ENCODE measurements around the gene MYBBP1A. TPM values are rescaled to one million over a fixed set of nuclear protein-coding genes. Genes with fewer than 3 reads are reported as not detected.

The MYBBP1A gene
- total and polyA plus RNA-seq, 9 of the 15 experiments (the other 6 are each of a cell fraction or from before 2014, with no cell fraction given): 2.0 to 114 (median 47.2) TPM

GRCh38 chr17:4533523-4534504, 21.4 kb downstream of the MYBBP1A start:
- POLR2A ChIA-PET: no interaction called here
- DNase-seq (ENCODE audit: extremely low read depth in 1 of 4, low spot score in 3 of 4): peak in 1 of 4 experiments; percentile 29

More at GRCh38 chr17:4533523-4534504, 21.4 kb downstream of the MYBBP1A start:
- 9% methylated on average over 13 of the region's 23 CpGs for WGBS (ENCODE audit: insufficient coverage, low coverage, missing lambda C conversion rate)
- H3K9me1 ChIP-seq (ENCODE audit: control insufficient read depth, insufficient read depth, low read length): no peaks in the 10 kb centered on the region
- ATAC-seq (no peak), FAIRE-seq (no peak)
- intact Hi-C loops (cut with micrococcal nuclease): no loop called here
- H3K27me3 ChIP-seq (ENCODE audit: control insufficient read depth in 2 of 2, insufficient read depth in 2 of 2, low read length in 2 of 2): peaks cover 0 to 11% of the 10 kb centered on the region in 2 experiments; a peak in 3 of 5 replicates
- peaks cover 0 to 58% of the 10 kb centered on the region in 2 experiments; a peak in 3 of 5 replicates for H3K4me1 ChIP-seq (replicated peaks in 1 of 2; ENCODE audit: control insufficient read depth in 2 of 2, insufficient read depth in 2 of 2, low read length in 2 of 2)
- CTCF ChIA-PET (ENCODE audit: low intra/inter-chr PET ratio): no interaction called here
- H3K27ac ChIP-seq (ENCODE audit: extremely low read depth, low read depth, low read length): no peak overlapping the region
- in situ Hi-C loops (cut with MboI): no loop called here
- H3K9ac ChIP-seq (ENCODE audit: insufficient read depth in 1 of 2, low read depth in 2 of 2, low read length in 2 of 2): no peak overlapping the region; a peak in 1 of 4 replicates
- BruUV-seq (replicated peaks): no TSS peak
- no peaks in the 10 kb centered on the region for H3K9me3 ChIP-seq (replicated peaks; ENCODE audit: control insufficient read depth, insufficient read depth, low read depth, low read length)
- no peak overlapping the region for H3K4me2 ChIP-seq (ENCODE audit: insufficient read depth, low read length)
- H3K36me3 ChIP-seq (ENCODE audit: control insufficient read depth, insufficient read depth, low read length): peaks cover 18% of the 10 kb centered on the region; the same call in 1 of the 3 replicates
- H3K79me2 ChIP-seq (ENCODE audit: control insufficient read depth, insufficient read depth, low read length): no peaks in the 10 kb centered on the region
- H2AFZ ChIP-seq (ENCODE audit: low read depth, low read length): no peak overlapping the region
- peak; percentile 13 for TF ChIP-seq POLR2G (IDR thresholded peaks at IDR 0.05; ENCODE audit: low read depth, low read length)
- TF ChIP-seq ZNF263 (CRISPR knock-in tag; IDR thresholded peaks at IDR 0.05; ENCODE audit: borderline replicate concordance): peak; percentile 18; the same call in 1 of the 2 replicates
- TF ChIP-seq CBX1 (IDR thresholded peaks at IDR 0.05; ENCODE audit: low read depth): no peak
- TF ChIP-seq TFAM (CRISPR knock-in tag; conservative IDR thresholded peaks at IDR 0.05): no peak
- 0 out of 2 replicates have a peak, but pooled peaks have one; percentile 31 for TF ChIP-seq NFIC (IDR thresholded peaks at IDR 0.05)
- no peak overlapping the region for H3K4me3 ChIP-seq
- H4K20me1 ChIP-seq (replicated peaks; ENCODE audit: control insufficient read depth, insufficient read depth, low read length): peaks cover 4% of the 10 kb centered on the region; the same call in 1 of the 2 replicates

All from K562 (cell line).